ENCODE measurements around the gene CCDC32. TPM values are rescaled to one million over a fixed set of nuclear protein-coding genes. Genes with fewer than 3 reads are reported as not detected.
"Not testable (repeated sequence)": the region's sequence is repeated elsewhere in the genome, so short reads cannot be mapped to it uniquely, and the experiment has no call there.

The CCDC32 gene
- total and polyA plus RNA-seq, 12 donors, result 28.4 to 42.8 (median 37.7) TPM

DNA sequence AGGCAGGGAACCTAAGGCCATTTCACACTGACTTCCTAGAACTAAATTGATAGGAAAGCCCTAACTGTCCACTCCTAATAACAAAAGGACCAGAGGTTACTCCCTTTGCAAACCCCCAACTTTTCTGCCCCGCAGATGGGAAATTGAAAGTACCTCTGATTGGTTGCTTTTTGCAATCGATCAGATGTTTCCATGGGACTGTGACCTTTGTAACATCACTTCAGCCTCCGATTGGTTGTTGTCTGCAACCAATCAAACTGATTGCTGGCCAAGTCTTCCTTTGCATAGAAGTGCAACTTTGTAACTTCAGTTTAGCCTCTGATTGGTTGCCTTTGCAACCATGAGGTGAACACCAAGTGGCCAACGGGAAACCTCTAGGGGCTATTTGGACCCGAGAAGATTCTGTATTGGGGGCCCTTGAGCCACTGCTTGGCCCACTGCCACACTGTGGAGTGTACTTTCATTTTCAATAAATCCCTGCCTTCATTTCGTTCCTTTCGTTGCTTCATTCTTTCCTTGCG, 17.9 kb upstream of the CCDC32 start:
- TF ChIP-seq POLR2A (IDR thresholded peaks at IDR 0.05), result peak in 1 of 2 donors; percentile 8
- TF ChIP-seq, protein P1, sequence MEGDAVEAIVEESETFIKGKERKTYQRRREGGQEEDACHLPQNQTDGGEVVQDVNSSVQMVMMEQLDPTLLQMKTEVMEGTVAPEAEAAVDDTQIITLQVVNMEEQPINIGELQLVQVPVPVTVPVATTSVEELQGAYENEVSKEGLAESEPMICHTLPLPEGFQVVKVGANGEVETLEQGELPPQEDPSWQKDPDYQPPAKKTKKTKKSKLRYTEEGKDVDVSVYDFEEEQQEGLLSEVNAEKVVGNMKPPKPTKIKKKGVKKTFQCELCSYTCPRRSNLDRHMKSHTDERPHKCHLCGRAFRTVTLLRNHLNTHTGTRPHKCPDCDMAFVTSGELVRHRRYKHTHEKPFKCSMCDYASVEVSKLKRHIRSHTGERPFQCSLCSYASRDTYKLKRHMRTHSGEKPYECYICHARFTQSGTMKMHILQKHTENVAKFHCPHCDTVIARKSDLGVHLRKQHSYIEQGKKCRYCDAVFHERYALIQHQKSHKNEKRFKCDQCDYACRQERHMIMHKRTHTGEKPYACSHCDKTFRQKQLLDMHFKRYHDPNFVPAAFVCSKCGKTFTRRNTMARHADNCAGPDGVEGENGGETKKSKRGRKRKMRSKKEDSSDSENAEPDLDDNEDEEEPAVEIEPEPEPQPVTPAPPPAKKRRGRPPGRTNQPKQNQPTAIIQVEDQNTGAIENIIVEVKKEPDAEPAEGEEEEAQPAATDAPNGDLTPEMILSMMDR (IDR thresholded peaks at IDR 0.05), result no peak
- Histone ChIP-seq H3K36me3 (replicated peaks in 1 of 2) (no peaks in the 10 kb centered on the region), H3K4me1 (replicated peaks in 1 of 2) (no peaks in the 10 kb centered on the region), H3K27ac (peak overlapping the region in 3 of 5 donors; percentile 41 to 59 (median 48)), H3K9me3 (replicated peaks in 1 of 3) (no peaks in the 10 kb centered on the region), H3K4me3 (peak overlapping the region in 2 of 4 donors; percentile 19 to 45), H3K27me3 (no peaks in the 10 kb centered on the region)
- DNase-seq, result peak; percentile 53 to 84 (median 70)
- intact Hi-C loops (cut with DNase I), result no loop called here
- WGBS, 4 donors, result 40 to 55% (median 47%) methylated on average over 8 of the region's 8 CpGs

DNA sequence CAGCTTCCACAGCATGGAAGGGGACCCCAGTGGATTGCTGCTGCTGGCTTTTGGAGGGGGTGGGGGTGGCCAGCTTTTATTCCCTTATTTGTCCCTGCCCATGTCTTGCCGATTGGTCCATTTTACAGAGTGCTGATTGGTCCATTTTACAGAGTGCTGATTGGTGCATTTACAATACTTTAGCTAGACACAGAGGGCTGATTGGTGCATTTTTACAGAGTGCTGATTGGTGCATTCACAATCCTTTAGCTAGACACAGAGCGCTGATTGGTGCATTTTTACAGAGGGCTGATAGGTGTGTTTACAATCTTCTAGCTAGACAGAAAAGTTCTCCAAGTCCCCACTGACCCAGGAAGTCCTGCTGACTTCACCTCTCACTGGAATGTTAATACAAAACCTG, 17.0 kb upstream of the CCDC32 start:
- DNase-seq; intact Hi-C loops (cut with DNase I); H3K27ac ChIP-seq; H3K36me3 ChIP-seq (replicated peaks in 1 of 2); H3K27me3 ChIP-seq; H3K9me3 ChIP-seq (replicated peaks in 1 of 3); H3K4me3 ChIP-seq; H3K4me1 ChIP-seq (replicated peaks in 1 of 2): not testable (repeated sequence)
- WGBS, 4 donors, result 50 to 93% (median 66%) methylated on average over 2 of the region's 2 CpGs

DNA sequence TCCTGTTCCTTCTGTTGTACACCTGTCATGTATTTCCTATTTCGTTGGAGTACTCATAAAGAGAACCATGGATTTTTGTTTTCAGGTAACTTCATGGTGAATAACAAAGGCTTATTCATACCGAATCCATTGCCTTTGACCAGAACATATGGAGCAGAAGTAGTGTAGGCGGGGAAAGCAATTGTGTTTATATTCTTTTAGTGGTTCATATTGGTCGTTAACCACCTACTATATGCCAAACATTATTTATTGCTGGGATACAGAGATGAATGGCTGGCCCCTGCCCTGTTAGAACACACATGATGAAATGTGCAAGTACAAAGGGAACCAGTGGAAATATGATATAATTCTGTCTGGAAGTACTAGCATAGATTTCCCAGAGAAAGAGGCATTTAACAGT, 14.1 kb upstream of the CCDC32 start:
- Histone ChIP-seq H3K9me3 (replicated peaks in 1 of 3) (no peaks in the 10 kb centered on the region), H3K27ac (no peak overlapping the region), H3K36me3 (replicated peaks in 1 of 2) (peaks cover 0 to 3% of the 10 kb centered on the region in 2 donors), H3K4me3 (no peak overlapping the region), H3K4me1 (replicated peaks in 1 of 2) (no peaks in the 10 kb centered on the region), H3K27me3 (no peaks in the 10 kb centered on the region)
- TF ChIP-seq, protein P1 (IDR thresholded peaks at IDR 0.05), result no peak
- TF ChIP-seq POLR2A (IDR thresholded peaks at IDR 0.05), result no peak
- 57 to 84% (median 69%) methylated on average over 4 of the region's 4 CpGs for WGBS, 4 donors
- intact Hi-C loops (cut with DNase I), result no loop called here
- DNase-seq, result no peak

- H3K36me3 ChIP-seq (replicated peaks in 1 of 2), result peaks cover 0 to 19% of the 10 kb centered on the region in 2 donors
- H3K27ac ChIP-seq; DNase-seq; H3K4me1 ChIP-seq (replicated peaks in 1 of 2); H3K4me3 ChIP-seq; H3K27me3 ChIP-seq; intact Hi-C loops (cut with DNase I); H3K9me3 ChIP-seq (replicated peaks in 1 of 3): not testable (repeated sequence)
- WGBS, 4 donors, result 94 to 99% (median 99%) methylated on average over 5 of the region's 5 CpGs
These were observed 12.1 kb upstream of the CCDC32 start for GRCh38 chr15:40576914-40577313.

GRCh38 chr15:40575113-40575512, 10.3 kb upstream of the CCDC32 start:
- intact Hi-C loops (cut with DNase I), result no loop called here
- no peak overlapping the region for H3K4me3 ChIP-seq

More at GRCh38 chr15:40575113-40575512, 10.3 kb upstream of the CCDC32 start:
- no peak overlapping the region for H3K27ac ChIP-seq
- H3K27me3 ChIP-seq, result no peaks in the 10 kb centered on the region
- no peak for TF ChIP-seq POLR2A (IDR thresholded peaks at IDR 0.05)
- TF ChIP-seq, protein P1 (IDR thresholded peaks at IDR 0.05), result no peak
- no peaks in the 10 kb centered on the region for H3K9me3 ChIP-seq (replicated peaks in 1 of 3)
- peaks cover 5 to 7% of the 10 kb centered on the region in 2 donors for H3K4me1 ChIP-seq (replicated peaks in 1 of 2)
- H3K36me3 ChIP-seq (replicated peaks in 1 of 2), result peaks cover 0 to 19% of the 10 kb centered on the region in 2 donors
- DNase-seq, result no peak
